Brain microvascular endothelial cell (primary cell): ENCODE measurements around the gene MYCBP2.

Source experiments
- DNase-seq: peaks from one replicate; pipeline ENCODE4 v3.0.0-alpha.2; 2020
- H3K27ac ChIP-seq: fragments of 250-450 bp; sonication (Bioruptor Pico); 2 replicates; pipeline ENCODE4 v1.5.1; 2020; ENCODE audit warnings: mild to moderate bottlenecking, moderate library complexity
- H3K27me3 ChIP-seq: fragments of 250-450 bp; sonication (Bioruptor Pico); replicated peaks from 2 replicates; pipeline ENCODE4 v1.5.1; 2020; ENCODE audit warnings: mild to moderate bottlenecking
- H3K36me3 ChIP-seq: fragments of 250-450 bp; sonication (Bioruptor Pico); replicated peaks from 2 replicates; pipeline ENCODE4 v1.5.1; 2020; ENCODE audit warnings: mild to moderate bottlenecking
- H3K4me3 ChIP-seq: 2 replicates; pipeline ENCODE4 v1.5.1; 2011; ENCODE audit warnings: low read depth, mild to moderate bottlenecking, control low read depth, low read length, moderate library complexity
- CTCF ChIP-seq: IDR thresholded peaks from 2 replicates; pipeline ENCODE4 v1.5.1; 2011; ENCODE audit warnings: low read depth, mild to moderate bottlenecking, moderate library complexity, low read length, control low read depth, inconsistent platforms; ENCODE audit errors: missing control alignments
- in situ Hi-C: cut with HindIII; loops from 2 replicates; pipeline ENCODE4 v1.10.0; 2017; ENCODE audit warnings: low sequenced_read_pairs, low pct_ligation_motif_present

Gene MYCBP2

GRCh38 chr13:77079902-77080413, 246.9 kb downstream of the MYCBP2 start:
- Histone ChIP-seq H3K4me3 (no peak overlapping the region), H3K27me3 (no peaks in the 10 kb centered on the region), H3K36me3 (peaks cover 23% of the 10 kb centered on the region), H3K27ac (no peak overlapping the region)
- in situ Hi-C loops: no loop called here
- no peak for DNase-seq
- TF ChIP-seq CTCF: no peak

GRCh38 chr13:77067519-77067918, 259.4 kb downstream of the MYCBP2 start:
- H3K27ac ChIP-seq: no peak overlapping the region
- H3K27me3 ChIP-seq: no peaks in the 10 kb centered on the region
- in situ Hi-C loops: no loop called here
- peaks cover 21% of the 10 kb centered on the region for H3K36me3 ChIP-seq
- no peak for TF ChIP-seq CTCF
- no peak overlapping the region for H3K4me3 ChIP-seq
- DNase-seq: no peak

- no peak for DNase-seq
- peaks cover 23% of the 10 kb centered on the region for H3K36me3 ChIP-seq
- no peaks in the 10 kb centered on the region for H3K27me3 ChIP-seq
- TF ChIP-seq CTCF: no peak
- H3K27ac ChIP-seq: no peak overlapping the region
- in situ Hi-C loops: no loop called here
- H3K4me3 ChIP-seq: no peak overlapping the region
Measured at GRCh38 chr13:77065461-77066147, 261.3 kb downstream of the MYCBP2 start.

GRCh38 chr13:77062097-77062496, 264.8 kb downstream of the MYCBP2 start:
- in situ Hi-C loops: no loop called here
- TF ChIP-seq CTCF: no peak
- Histone ChIP-seq H3K27me3 (no peaks in the 10 kb centered on the region), H3K27ac (no peak overlapping the region), H3K4me3 (no peak overlapping the region), H3K36me3 (peaks cover 28% of the 10 kb centered on the region)
- no peak for DNase-seq

- Histone ChIP-seq H3K27ac (no peak overlapping the region), H3K36me3 (peaks cover 28% of the 10 kb centered on the region), H3K4me3 (no peak overlapping the region), H3K27me3 (no peaks in the 10 kb centered on the region)
- no peak for TF ChIP-seq CTCF
- no peak for DNase-seq
- in situ Hi-C loops: no loop called here
Measured at GRCh38 chr13:77061362-77061761, 265.5 kb downstream of the MYCBP2 start.

GRCh38 chr13:77056886-77057285, 270.0 kb downstream of the MYCBP2 start:
- Histone ChIP-seq H3K27ac (no peak overlapping the region), H3K36me3 (peaks cover 18% of the 10 kb centered on the region), H3K27me3 (no peaks in the 10 kb centered on the region), H3K4me3 (no peak overlapping the region)
- TF ChIP-seq CTCF: no peak
- in situ Hi-C loops: no loop called here
- DNase-seq: no peak
